Coronary artery (tissue), 2 donors: Measurements from ENCODE around the gene CERT1.
"Not testable (repeated sequence)": the region's sequence is repeated elsewhere in the genome, so short reads cannot be mapped to it uniquely, and the experiment has no call there.

Source experiments
- DNase-seq: peaks from one replicate; pipeline ENCODE4 v3.0.0-alpha.2; 2017; ENCODE audit warnings: low spot score
- H3K27ac ChIP-seq, 2 donors: fragments of 200-600 bp; sonication (generic); one replicate each; pipeline ENCODE4 v1.5.1; 2016 to 2019
- H3K4me3 ChIP-seq: fragments of 200-600 bp; sonication (generic); 2 replicates; pipeline ENCODE4 v1.5.1; 2016; ENCODE audit warnings: mild to moderate bottlenecking, moderate library complexity
- CTCF ChIP-seq: fragments of 200-600 bp; sonication (generic); IDR thresholded peaks from one replicate; pipeline ENCODE4 v1.5.1; 2019; ENCODE audit warnings: antibody characterized with exemption

Gene CERT1

GRCh38 chr5:75536147-75536546 is 24.7 kb upstream of the CERT1 start:
- H3K27ac ChIP-seq: no peak overlapping the region
- TF ChIP-seq CTCF: no peak
- no peak for DNase-seq
- no peak overlapping the region for H3K4me3 ChIP-seq

GRCh38 chr5:75534734-75535133 is 23.3 kb upstream of the CERT1 start:
- no peak overlapping the region for H3K4me3 ChIP-seq
- DNase-seq: no peak
- no peak for TF ChIP-seq CTCF
- no peak overlapping the region for H3K27ac ChIP-seq

- DNase-seq, H3K27ac ChIP-seq, H3K4me3 ChIP-seq: not testable (repeated sequence)
These were observed 22.3 kb upstream of the CERT1 start for GRCh38 chr5:75533716-75534115.

- DNase-seq: no peak
- Histone ChIP-seq H3K4me3 (no peak overlapping the region), H3K27ac (no peak overlapping the region)
- TF ChIP-seq CTCF: no peak
These were observed 20.8 kb upstream of the CERT1 start for GRCh38 chr5:75532190-75532589.

GRCh38 chr5:75529185-75529584 is 17.8 kb upstream of the CERT1 start:
- DNase-seq: no peak
- TF ChIP-seq CTCF: no peak
- H3K27ac ChIP-seq: no peak overlapping the region
- H3K4me3 ChIP-seq: no peak overlapping the region

- DNase-seq: no peak
- no peak overlapping the region for H3K27ac ChIP-seq
- no peak for TF ChIP-seq CTCF
- H3K4me3 ChIP-seq: no peak overlapping the region
These were observed 14.6 kb upstream of the CERT1 start for GRCh38 chr5:75526070-75526469.

- no peak for DNase-seq
- H3K4me3 ChIP-seq: no peak overlapping the region
- H3K27ac ChIP-seq: no peak overlapping the region
- no peak for TF ChIP-seq CTCF
These were observed 13.9 kb upstream of the CERT1 start for GRCh38 chr5:75525344-75525743.

- H3K27ac ChIP-seq: no peak overlapping the region
- no peak overlapping the region for H3K4me3 ChIP-seq
- no peak for DNase-seq
- no peak for TF ChIP-seq CTCF
These were observed 13.2 kb upstream of the CERT1 start for GRCh38 chr5:75524591-75524990.
